Hepatocyte (in vitro differentiated cells): ENCODE results near the gene POLE2. TPM values are rescaled to one million over a fixed set of nuclear protein-coding genes. Genes with fewer than 3 reads are reported as not detected.

Experiments
- DNase-seq: peaks from one replicate; pipeline ENCODE4 v3.0.0-alpha.2; 2016; ENCODE audit warnings: low spot score
- H2AFZ ChIP-seq: fragments of 200-600 bp; sonication (generic); 2 replicates; pipeline ENCODE4 v1.6.0; 2016; ENCODE audit warnings: antibody characterized with exemption, mild to moderate bottlenecking
- H3K27ac ChIP-seq: fragments of 200-600 bp; sonication (generic); 2 replicates; pipeline ENCODE4 v1.5.1; 2016; ENCODE audit warnings: mild to moderate bottlenecking
- H3K27me3 ChIP-seq: fragments of 200-600 bp; sonication (generic); 2 replicates; pipeline ENCODE4 v1.6.1; 2016
- H3K36me3 ChIP-seq: fragments of 200-600 bp; sonication (generic); replicated peaks from 2 replicates; pipeline ENCODE4 v1.5.1; 2016; ENCODE audit warnings: low read depth; ENCODE audit not compliant: insufficient read depth
- H3K4me1 ChIP-seq: fragments of 200-600 bp; sonication (generic); 2 replicates; pipeline ENCODE4 v1.5.1; 2016; ENCODE audit warnings: mild to moderate bottlenecking, moderate library complexity; ENCODE audit not compliant: insufficient read depth
- H3K4me2 ChIP-seq: fragments of 200-600 bp; sonication (generic); 2 replicates; pipeline ENCODE4 v1.6.0; 2016
- H3K4me3 ChIP-seq: fragments of 200-600 bp; sonication (generic); 2 replicates; pipeline ENCODE4 v1.5.1; 2016; ENCODE audit warnings: mild to moderate bottlenecking
- H3K79me2 ChIP-seq: fragments of 200-600 bp; sonication (generic); 2 replicates; pipeline ENCODE4 v1.6.0; 2017; ENCODE audit warnings: mild to moderate bottlenecking
- H3K9me2 ChIP-seq: fragments of 200-600 bp; sonication (generic); replicated peaks from 2 replicates; pipeline ENCODE4 v1.6.0; 2017; ENCODE audit warnings: mild to moderate bottlenecking; ENCODE audit not compliant: insufficient read depth
- H3K9me3 ChIP-seq: fragments of 200-600 bp; sonication (generic); 2 replicates; pipeline ENCODE4 v1.5.1; 2016; ENCODE audit warnings: low read depth, mild to moderate bottlenecking
- H4K20me1 ChIP-seq: fragments of 200-600 bp; sonication (generic); 2 replicates; pipeline ENCODE4 v1.6.0; 2016; ENCODE audit warnings: mild to moderate bottlenecking; ENCODE audit not compliant: insufficient read depth, poor library complexity, severe bottlenecking
- CTCF ChIP-seq: fragments of 200-600 bp; sonication (generic); IDR thresholded peaks from 2 replicates; pipeline ENCODE4 v1.5.1; 2016; ENCODE audit warnings: antibody characterized with exemption, mild to moderate bottlenecking; ENCODE audit not compliant: poor library complexity
- EZH2 ChIP-seq: fragments of 200-600 bp; sonication (generic); IDR thresholded peaks from 2 replicates; pipeline ENCODE4 v1.6.1; 2016; ENCODE audit warnings: antibody characterized with exemption, mild to moderate bottlenecking, borderline replicate concordance
- EZH2phosphoT487 ChIP-seq: fragments of 200-600 bp; sonication (generic); IDR thresholded peaks from one replicate; pipeline ENCODE4 v1.6.1; 2018; ENCODE audit warnings: antibody characterized with exemption, mild to moderate bottlenecking, low read depth, moderate library complexity; ENCODE audit not compliant: unreplicated experiment, severe bottlenecking
- WGBS: methylation state at CpG from one replicate; pipeline ENCODE4 v1.1.6; 2016; ENCODE audit warnings: low lambda C conversion rate; ENCODE audit errors: missing lambda C conversion rate; 5-methylcytosine and 5-hydroxymethylcytosine counted together
- polyA plus RNA-seq: library from polyadenylated mRNA; unstranded; fragments of >200 nt; fragmentation: Nextera tagmentation; extraction: Ambion mirVana; gene quantifications from 2 replicates; pipeline ENCODE4 v1.2.1, GENCODE V29; 2016
- total RNA-seq: library from RNA; depleted of rRNA; stranded (reverse); fragments of >200 nt; gene quantifications from 2 replicates; pipeline ENCODE4 v1.2.3, GENCODE V29; 2014

POLE2 gene
- total and polyA plus RNA-seq, 2 experiments from 2014 or later, result 3.9 to 7.6 TPM

- Histone ChIP-seq H3K4me2 (no peak overlapping the region), H3K4me3 (no peak overlapping the region), H3K9me2 (no peaks in the 10 kb centered on the region), H3K79me2 (peaks cover 2% of the 10 kb centered on the region), H3K36me3 (no peaks in the 10 kb centered on the region), H4K20me1 (no peaks in the 10 kb centered on the region), H3K9me3 (no peaks in the 10 kb centered on the region), H3K27ac (peak overlapping the region; percentile 9), H3K4me1 (no peaks in the 10 kb centered on the region), H2AFZ (no peak overlapping the region), H3K27me3 (no peaks in the 10 kb centered on the region)
- TF ChIP-seq EZH2 (no peak), EZH2phosphoT487 (no peak), CTCF (no peak)
- no peak for DNase-seq
- 87% methylated on average over 6 of the region's 6 CpGs for WGBS
Measured at GRCh38 chr14:49607583-49607982, 80.4 kb downstream of the POLE2 start.

GRCh38 chr14:49598485-49599300, 89.3 kb downstream of the POLE2 start, which contains the start of gene LRR1:
Gene LRR1, plus strand, starts transcription at chr14:49598940. Its CDS starts 81 bp downstream, at chr14:49599021.
- H3K27me3 ChIP-seq, result no peaks in the 10 kb centered on the region
- H3K36me3 ChIP-seq, result no peaks in the 10 kb centered on the region
- DNase-seq, result peak; percentile 89
- H3K79me2 ChIP-seq, result peaks cover 36% of the 10 kb centered on the region
- WGBS, result 2% methylated on average over 76 of the region's 77 CpGs
- H3K4me2 ChIP-seq, result peak within 1 kb of the TSS; percentile 90
- peak within 1 kb of the TSS; percentile 100 for H3K27ac ChIP-seq
- TF ChIP-seq EZH2, result no peak
- TF ChIP-seq EZH2phosphoT487, result no peak
- no peak for TF ChIP-seq CTCF
- H4K20me1 ChIP-seq, result no peaks in the 10 kb centered on the region
- H3K4me3 ChIP-seq, result peak within 1 kb of the TSS; percentile 97
- peaks cover 17% of the 10 kb centered on the region for H3K4me1 ChIP-seq
- H3K9me2 ChIP-seq, result no peaks in the 10 kb centered on the region
- peak within 1 kb of the TSS; percentile 90 for H2AFZ ChIP-seq
- no peaks in the 10 kb centered on the region for H3K9me3 ChIP-seq

GRCh38 chr14:49598189-49598484, 89.9 kb downstream of the POLE2 start:
- H3K4me1 ChIP-seq, result peaks cover 17% of the 10 kb centered on the region
- no peaks in the 10 kb centered on the region for H3K27me3 ChIP-seq
- H3K27ac ChIP-seq, result peak overlapping the region; percentile 100
- H3K9me3 ChIP-seq, result no peaks in the 10 kb centered on the region
- no peak for TF ChIP-seq EZH2
- no peak for TF ChIP-seq CTCF
- TF ChIP-seq EZH2phosphoT487, result no peak
- H3K4me2 ChIP-seq, result peak overlapping the region; percentile 90
- no peaks in the 10 kb centered on the region for H3K36me3 ChIP-seq
- peak overlapping the region; percentile 97 for H3K4me3 ChIP-seq
- under 1% methylated on average over 15 of the region's 15 CpGs for WGBS
- H3K79me2 ChIP-seq, result peaks cover 36% of the 10 kb centered on the region
- H2AFZ ChIP-seq, result peak overlapping the region; percentile 90
- DNase-seq, result no peak
- no peaks in the 10 kb centered on the region for H4K20me1 ChIP-seq
- no peaks in the 10 kb centered on the region for H3K9me2 ChIP-seq
